ENCODE measurements around the gene NOP16.
"Not testable (repeated sequence)": the region's sequence is repeated elsewhere in the genome, so short reads cannot be mapped to it uniquely, and the experiment has no call there.

NOP16 gene

GRCh38 chr5:176408590-176408989, 20.2 kb upstream of the NOP16 start:
- no peak for FAIRE-seq

- not testable (repeated sequence) for FAIRE-seq
Measured at GRCh38 chr5:176408252-176408573, 19.8 kb upstream of the NOP16 start.

GRCh38 chr5:176407456-176408251, 19.3 kb upstream of the NOP16 start:
- FAIRE-seq = no peak

- FAIRE-seq = no peak
Measured at GRCh38 chr5:176406436-176407052, 18.1 kb upstream of the NOP16 start.

- FAIRE-seq = no peak
Measured at GRCh38 chr5:176405656-176406435, 17.4 kb upstream of the NOP16 start.

- no peak for FAIRE-seq
Measured at GRCh38 chr5:176401281-176402205, 13.1 kb upstream of the NOP16 start.

- no peak for FAIRE-seq
Measured at GRCh38 chr5:176400382-176401156, 12.2 kb upstream of the NOP16 start.

- FAIRE-seq = no peak
Measured at GRCh38 chr5:176397736-176398420, 9.5 kb upstream of the NOP16 start.

- no peak for FAIRE-seq
Measured at GRCh38 chr5:176396330-176396729, 7.9 kb upstream of the NOP16 start.

- FAIRE-seq = no peak
Measured at GRCh38 chr5:176394881-176395675, 6.7 kb upstream of the NOP16 start.

GRCh38 chr5:176394096-176394495, 5.7 kb upstream of the NOP16 start:
- no peak for FAIRE-seq

GRCh38 chr5:176392526-176392925, 4.1 kb upstream of the NOP16 start:
- FAIRE-seq = no peak

GRCh38 chr5:176391999-176392398, 3.6 kb upstream of the NOP16 start:
- no peak for FAIRE-seq

GRCh38 chr5:176391479-176391878, 3.1 kb upstream of the NOP16 start:
- no peak for FAIRE-seq

GRCh38 chr5:176389135-176390123, 1.0 kb upstream of the NOP16 start:
- FAIRE-seq = no peak

- FAIRE-seq = no peak
Measured at GRCh38 chr5:176388003-176388443, 375 bp downstream of the NOP16 start.

GRCh38 chr5:176387384-176387925, 943 bp downstream of the NOP16 start:
- no peak for FAIRE-seq

- no peak for FAIRE-seq
Measured at GRCh38 chr5:176386491-176386890, 1.9 kb downstream of the NOP16 start.

- FAIRE-seq = no peak
Measured at GRCh38 chr5:176384991-176385390, 3.4 kb downstream of the NOP16 start.
